ENCODE results near the gene TBC1D2B. TPM values are rescaled to one million over a fixed set of nuclear protein-coding genes. Genes with fewer than 3 reads are reported as not detected.

Gene TBC1D2B
- total and polyA plus RNA-seq, 2 experiments from 2014 or later, result 6.5 to 16.5 TPM

- no peaks in the 10 kb centered on the region for H3K4me1 ChIP-seq (ENCODE audit: low read depth)
- TF ChIP-seq, protein P1, sequence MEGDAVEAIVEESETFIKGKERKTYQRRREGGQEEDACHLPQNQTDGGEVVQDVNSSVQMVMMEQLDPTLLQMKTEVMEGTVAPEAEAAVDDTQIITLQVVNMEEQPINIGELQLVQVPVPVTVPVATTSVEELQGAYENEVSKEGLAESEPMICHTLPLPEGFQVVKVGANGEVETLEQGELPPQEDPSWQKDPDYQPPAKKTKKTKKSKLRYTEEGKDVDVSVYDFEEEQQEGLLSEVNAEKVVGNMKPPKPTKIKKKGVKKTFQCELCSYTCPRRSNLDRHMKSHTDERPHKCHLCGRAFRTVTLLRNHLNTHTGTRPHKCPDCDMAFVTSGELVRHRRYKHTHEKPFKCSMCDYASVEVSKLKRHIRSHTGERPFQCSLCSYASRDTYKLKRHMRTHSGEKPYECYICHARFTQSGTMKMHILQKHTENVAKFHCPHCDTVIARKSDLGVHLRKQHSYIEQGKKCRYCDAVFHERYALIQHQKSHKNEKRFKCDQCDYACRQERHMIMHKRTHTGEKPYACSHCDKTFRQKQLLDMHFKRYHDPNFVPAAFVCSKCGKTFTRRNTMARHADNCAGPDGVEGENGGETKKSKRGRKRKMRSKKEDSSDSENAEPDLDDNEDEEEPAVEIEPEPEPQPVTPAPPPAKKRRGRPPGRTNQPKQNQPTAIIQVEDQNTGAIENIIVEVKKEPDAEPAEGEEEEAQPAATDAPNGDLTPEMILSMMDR (IDR thresholded peaks at IDR 0.05; ENCODE audit: low read depth, low read length), result no peak
- H3K27ac ChIP-seq, result no peak overlapping the region
- no peaks in the 10 kb centered on the region for H3K27me3 ChIP-seq
- no peaks in the 10 kb centered on the region for H3K9me3 ChIP-seq (ENCODE audit: low read depth)
- DNase-seq (ENCODE audit: low read depth in 1 of 2, low spot score in 1 of 2), result peak in 1 of 2 donors; percentile 85
- H3K4me3 ChIP-seq, result no peak overlapping the region
- H3K36me3 ChIP-seq, result no peaks in the 10 kb centered on the region
These were observed 8.4 kb upstream of the TBC1D2B start for GRCh38 chr15:78085928-78086327.

- no peak overlapping the region for H3K4me3 ChIP-seq
- no peaks in the 10 kb centered on the region for H3K27me3 ChIP-seq
- TF ChIP-seq, protein P1 (IDR thresholded peaks at IDR 0.05; ENCODE audit: low read depth, low read length), result no peak
- H3K4me1 ChIP-seq (ENCODE audit: low read depth), result peaks cover 4% of the 10 kb centered on the region
- no peaks in the 10 kb centered on the region for H3K9me3 ChIP-seq (ENCODE audit: low read depth)
- no peaks in the 10 kb centered on the region for H3K36me3 ChIP-seq
- DNase-seq (ENCODE audit: low read depth in 1 of 2, low spot score in 1 of 2), result no peak
- H3K27ac ChIP-seq, result no peak overlapping the region
These were observed 6.9 kb upstream of the TBC1D2B start for GRCh38 chr15:78084449-78084750.

DNA sequence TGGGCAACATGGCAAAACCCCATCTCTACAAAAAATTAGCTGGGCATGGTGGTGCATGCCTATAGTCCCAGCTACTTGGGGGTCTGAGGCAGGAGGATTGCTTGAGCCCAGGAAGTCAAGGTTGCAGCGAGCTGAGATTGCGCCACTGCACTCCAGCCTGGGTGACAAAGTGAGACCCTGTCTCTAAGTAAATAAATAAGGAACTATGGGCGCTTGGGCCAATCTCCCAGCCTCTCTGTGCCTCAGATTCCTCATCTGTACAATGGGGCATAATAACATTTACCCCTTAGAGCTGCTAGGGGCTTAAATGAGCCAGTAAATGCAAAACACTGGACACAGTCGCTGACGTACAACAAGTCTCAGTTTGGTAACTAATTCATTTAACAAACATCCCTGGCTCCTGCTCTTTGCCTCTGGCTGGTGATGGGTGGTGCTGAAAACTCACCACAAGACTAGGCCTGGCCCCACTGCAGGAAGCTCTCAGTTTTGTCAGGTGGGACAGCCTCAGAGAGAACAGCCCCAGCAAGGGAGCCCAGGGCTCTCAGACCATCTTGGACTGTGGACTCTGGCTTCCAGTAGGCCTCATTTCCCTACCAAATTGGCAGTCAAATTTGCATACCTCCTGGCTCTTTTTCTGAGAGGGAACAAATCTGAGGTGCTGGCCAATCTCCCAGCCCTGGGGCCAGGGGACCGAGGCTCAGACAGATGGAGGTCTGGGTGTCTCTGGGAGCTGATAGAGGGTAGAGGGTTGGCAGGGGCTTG, 6.4 kb upstream of the TBC1D2B start:
- TF ChIP-seq, protein P1 (IDR thresholded peaks at IDR 0.05; ENCODE audit: low read depth, low read length), result no peak
- H3K27me3 ChIP-seq, result no peaks in the 10 kb centered on the region
- H3K4me1 ChIP-seq (ENCODE audit: low read depth), result peaks cover 6% of the 10 kb centered on the region
- no peaks in the 10 kb centered on the region for H3K36me3 ChIP-seq
- no peak for DNase-seq (ENCODE audit: low read depth in 1 of 2, low spot score in 1 of 2)
- no peaks in the 10 kb centered on the region for H3K9me3 ChIP-seq (ENCODE audit: low read depth)
- H3K4me3 ChIP-seq, result no peak overlapping the region
- H3K27ac ChIP-seq, result no peak overlapping the region

DNA sequence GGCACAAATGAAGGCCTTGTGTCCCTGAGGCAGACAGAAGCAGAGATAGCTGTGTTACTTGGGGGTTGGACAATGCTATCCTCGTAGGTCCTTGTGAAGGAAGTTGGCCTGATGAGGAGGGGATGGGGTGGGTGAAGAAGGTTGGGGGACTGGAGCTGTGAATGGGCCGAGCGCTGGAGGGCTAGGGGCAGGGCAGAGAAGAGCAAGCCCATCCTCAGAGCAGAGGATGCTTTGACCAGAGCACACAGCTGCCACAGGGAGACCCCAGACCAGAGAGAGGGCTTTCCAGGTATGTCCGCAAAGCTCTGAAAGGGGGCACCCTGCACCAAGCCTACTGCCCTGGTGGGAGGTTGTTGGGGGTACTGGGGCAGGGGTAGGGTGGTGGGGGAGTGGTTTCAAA, 5.7 kb upstream of the TBC1D2B start:
- Histone ChIP-seq H3K9me3 (ENCODE audit: low read depth) (no peaks in the 10 kb centered on the region), H3K4me1 (ENCODE audit: low read depth) (peaks cover 6% of the 10 kb centered on the region), H3K27ac (no peak overlapping the region), H3K36me3 (no peaks in the 10 kb centered on the region), H3K4me3 (no peak overlapping the region), H3K27me3 (no peaks in the 10 kb centered on the region)
- no peak for DNase-seq (ENCODE audit: low read depth in 1 of 2, low spot score in 1 of 2)
- TF ChIP-seq, protein P1 (IDR thresholded peaks at IDR 0.05; ENCODE audit: low read depth, low read length), result no peak

GRCh38 chr15:78082743-78083110, 5.2 kb upstream of the TBC1D2B start:
- TF ChIP-seq, protein P1 (IDR thresholded peaks at IDR 0.05; ENCODE audit: low read depth, low read length), result no peak
- DNase-seq (ENCODE audit: low read depth in 1 of 2, low spot score in 1 of 2), result no peak
- peaks cover 6% of the 10 kb centered on the region for H3K4me1 ChIP-seq (ENCODE audit: low read depth)

More at GRCh38 chr15:78082743-78083110, 5.2 kb upstream of the TBC1D2B start:
- Histone ChIP-seq H3K36me3 (no peaks in the 10 kb centered on the region), H3K27me3 (no peaks in the 10 kb centered on the region), H3K4me3 (no peak overlapping the region), H3K9me3 (ENCODE audit: low read depth) (no peaks in the 10 kb centered on the region), H3K27ac (no peak overlapping the region)
